Endothelial cell of umbilical vein (primary cell): ENCODE data around the gene MFSD8. TPM values are rescaled to one million over a fixed set of nuclear protein-coding genes. Genes with fewer than 3 reads are reported as not detected.

Experiments
- BruUV-seq: library from RNA; stranded (reverse); fragments of 400-500 nt; replicated peaks from 2 replicates; lab custom pipeline; 2021; lab: Mats Ljungman, UMichigan
- CTCF ChIA-PET: fragments of 300-600, 350-600 bp; sonication (Branson Sonifier 250); formaldehyde crosslinking; loops from one replicate; lab custom pipeline; 2021; ENCODE audit warnings: antibody characterized with exemption, inconsistent platforms; lab: Charles Lee
- POLR2A ChIA-PET: fragments of 300-600, 350-600 bp; sonication (Branson Sonifier 250); formaldehyde crosslinking; loops from one replicate; lab custom pipeline; 2021; ENCODE audit warnings: antibody characterized with exemption, inconsistent platforms; lab: Charles Lee
- DNase-seq: peaks from one replicate; pipeline ENCODE4 v3.0.0-alpha.2; 2011; ENCODE audit warnings: low read depth, low spot score
- FAIRE-seq: peaks from 2 replicates; lab custom pipeline; 2011; peaks lifted over from hg19 to GRCh38; lab: Jason Lieb, UNC
- H2AFZ ChIP-seq: 2 replicates; pipeline ENCODE4 v1.6.0; 2012; ENCODE audit warnings: low read depth, low read length, control low read depth, inconsistent platforms
- H3K27ac ChIP-seq: 2 replicates; pipeline ENCODE4 v1.5.1; 2011; ENCODE audit warnings: low read depth, mild to moderate bottlenecking, control low read depth, low read length, moderate library complexity; ENCODE audit not compliant: insufficient read depth
- H3K27me3 ChIP-seq, 2 experiments: 2 replicates each; pipeline versions ENCODE4 v1.6.0 to v1.6.1; 2011; ENCODE audit warnings: low read length in 2 of 2, mixed read lengths in 1 of 2; ENCODE audit not compliant: control insufficient read depth in 2 of 2, insufficient read depth in 2 of 2
- H3K36me3 ChIP-seq, 2 experiments: 2 replicates in 1 of 2; 3 replicates in 1 of 2; pipeline ENCODE4 v1.5.1; 2011; ENCODE audit warnings: low read length in 2 of 2, mild to moderate bottlenecking in 1 of 2, moderate library complexity in 1 of 2; ENCODE audit not compliant: control insufficient read depth in 2 of 2, insufficient read depth in 2 of 2; ENCODE audit errors: extremely low read depth in 1 of 2
- H3K4me1 ChIP-seq: 3 replicates; pipeline ENCODE4 v1.5.1; 2011; ENCODE audit warnings: mild to moderate bottlenecking, low read length; ENCODE audit not compliant: control insufficient read depth, insufficient read depth; ENCODE audit errors: extremely low read depth
- H3K4me2 ChIP-seq: 2 replicates; pipeline ENCODE4 v1.6.1; 2011; ENCODE audit warnings: low read length, control low read depth, mixed read lengths; ENCODE audit not compliant: insufficient read depth
- H3K4me3 ChIP-seq, 3 experiments: fragments of 200-600 bp in 1 of 3; sonication (generic), shearing (Covaris generic) in 1 of 3; replicated peaks in 1 of 3; 2 replicates each; pipeline ENCODE4 v1.5.1; 2011 to 2016; ENCODE audit warnings: control low read depth in 3 of 3, low read length in 3 of 3, mild to moderate bottlenecking in 2 of 3, inconsistent platforms in 1 of 3, low read depth in 1 of 3, moderate library complexity in 1 of 3; ENCODE audit not compliant: insufficient read depth in 1 of 3
- H3K79me2 ChIP-seq: 2 replicates; pipeline ENCODE4 v1.6.0; 2012; ENCODE audit warnings: low read length, inconsistent platforms; ENCODE audit not compliant: control insufficient read depth, insufficient read depth
- H3K9ac ChIP-seq: replicated peaks from 2 replicates; pipeline ENCODE3; 2011; ENCODE audit warnings: low read length, control low read depth; ENCODE audit not compliant: insufficient read depth; ENCODE audit errors: extremely low read depth
- H3K9me1 ChIP-seq: replicated peaks from 3 replicates; pipeline ENCODE4 v1.6.0; 2011; ENCODE audit warnings: mild to moderate bottlenecking, low read length; ENCODE audit not compliant: control insufficient read depth, insufficient read depth; ENCODE audit errors: extremely low read depth
- H3K9me3 ChIP-seq: replicated peaks from 2 replicates; pipeline ENCODE4 v1.5.1; 2012; ENCODE audit warnings: low read length, inconsistent platforms; ENCODE audit not compliant: control insufficient read depth, insufficient read depth
- H4K20me1 ChIP-seq: replicated peaks from 2 replicates; pipeline ENCODE3; 2011; ENCODE audit warnings: mild to moderate bottlenecking, low read length; ENCODE audit not compliant: control insufficient read depth, insufficient read depth; ENCODE audit errors: extremely low read depth
- CTCF ChIP-seq, 2 donors: IDR thresholded peaks; 1 replicate in 1 of 2; 2 replicates in 1 of 2; pipeline ENCODE4 v1.5.1; 2011; ENCODE audit warnings: low read length in 2 of 2, mild to moderate bottlenecking in 2 of 2, moderate library complexity in 2 of 2, control low read depth in 1 of 2, inconsistent platforms in 1 of 2, low read depth in 1 of 2; ENCODE audit not compliant: insufficient read depth in 1 of 2; ENCODE audit errors: extremely low read depth in 1 of 2
- EZH2 ChIP-seq: IDR thresholded peaks from 2 replicates; pipeline ENCODE4 v1.6.1; 2012; ENCODE audit warnings: borderline replicate concordance, low read depth, mild to moderate bottlenecking, moderate library complexity, low read length, inconsistent platforms; ENCODE audit not compliant: severe bottlenecking
- FOS ChIP-seq: IDR thresholded peaks from 2 replicates; pipeline ENCODE4 v1.6.1; 2011; ENCODE audit warnings: mild to moderate bottlenecking, low read length, moderate library complexity, borderline replicate concordance; ENCODE audit not compliant: insufficient read depth
- MAX ChIP-seq: IDR thresholded peaks from 2 replicates; pipeline ENCODE4 v1.6.1; 2011; ENCODE audit not compliant: insufficient read depth, insufficient read length
- MYC ChIP-seq: IDR thresholded peaks from one replicate; pipeline ENCODE4 v1.6.1; 2011; ENCODE audit warnings: mild to moderate bottlenecking, low read depth, low read length
- POLR2A ChIP-seq: IDR thresholded peaks from 2 replicates; pipeline ENCODE4 v1.6.1; 2012; ENCODE audit warnings: low read depth, mild to moderate bottlenecking, control low read depth, low read length
- POLR2AphosphoS5 ChIP-seq: IDR thresholded peaks from 2 replicates; pipeline ENCODE4 v1.6.1; 2012; ENCODE audit warnings: low read depth, mild to moderate bottlenecking, control low read depth, low read length, moderate library complexity; ENCODE audit not compliant: insufficient read depth
- dilution Hi-C: fragments of 300-500 bp; cut with MboI; formaldehyde crosslinking; loops from one replicate; pipeline ENCODE4 v1.15.0; 2019; ENCODE audit warnings: low sequenced_read_pairs; ENCODE audit not compliant: extremely low pct_ligation_motif_present
- intact Hi-C: fragments of 100-400 bp; cut with micrococcal nuclease; formaldehyde crosslinking; loops from one replicate; pipeline ENCODE4 v1.10.0; 2022
- polyA plus RNA-seq, 4 experiments: library from polyadenylated mRNA; depleted of rRNA in 3 of 4; stranded (reverse) in 3 of 4; unstranded in 1 of 4; fragments of >200 nt; gene quantifications; 2 replicates each; pipeline versions ENCODE4 v1.2.1 to v1.2.3, GENCODE V29; 2011 to 2012; ENCODE audit warnings: missing spikeins in 1 of 4
- total RNA-seq: library from RNA; stranded (reverse); gene quantifications from 2 replicates; pipeline ENCODE4 v1.2.3, GENCODE V29; 2021

Gene MFSD8
- total and polyA plus RNA-seq, 2 donors (not counting 3 experiments of a cell fraction or from before 2014, with no cell fraction given): 11.5 to 19.4 TPM

GRCh38 chr4:127889903-127890302, 75.1 kb downstream of the MFSD8 start:
- H3K27ac ChIP-seq: no peak overlapping the region
- no peak overlapping the region for H3K4me2 ChIP-seq
- H3K27me3 ChIP-seq: no peaks in the 10 kb centered on the region
- no peaks in the 10 kb centered on the region for H3K9me3 ChIP-seq
- dilution Hi-C loops (no loop called here), intact Hi-C loops (no loop called here)
- H3K36me3 ChIP-seq: peaks cover 0 to 19% of the 10 kb centered on the region in 2 experiments
- H3K4me3 ChIP-seq: no peak overlapping the region
- H4K20me1 ChIP-seq: no peaks in the 10 kb centered on the region
- peaks cover 3% of the 10 kb centered on the region for H3K4me1 ChIP-seq
- BruUV-seq: no TSS peak
- FAIRE-seq (no peak), DNase-seq (no peak)
- POLR2A ChIA-PET: no interaction called here
- CTCF ChIA-PET: interaction anchor here (1.2 to 1.5 kb wide), 4 partner anchors 8 to 330 kb away, joined by 3 to 5 read pairs (median 4); partner anchors contain the start of genes ABHD18, MFSD8 and PLK4
- H3K79me2 ChIP-seq: peaks cover 21% of the 10 kb centered on the region
- no peak overlapping the region for H3K9ac ChIP-seq
- TF ChIP-seq POLR2A (no peak), CTCF (IDR thresholded peaks at IDR 0.05; ENCODE audit: extremely low read depth in 1 of 2, insufficient read depth in 1 of 2, low read depth in 1 of 2, low read length in 2 of 2) (no peak), MAX (no peak), FOS (no peak), POLR2AphosphoS5 (no peak), EZH2 (no peak), MYC (no peak)
- no peaks in the 10 kb centered on the region for H3K9me1 ChIP-seq
- no peak overlapping the region for H2AFZ ChIP-seq
